D721Med (cell line): ENCODE measurements around the gene TAPT1.

Experiments
- DNase-seq: peaks from one replicate; pipeline ENCODE4 v3.0.0; 2011; ENCODE audit warnings: low spot score; ENCODE audit not compliant: insufficient read length
- FAIRE-seq: peaks from 2 replicates; lab custom pipeline; 2011; peaks lifted over from hg19 to GRCh38; lab: Jason Lieb, UNC
- TF ChIP-seq, protein P1 (sequence below): IDR thresholded peaks from 2 replicates; pipeline ENCODE4 v1.5.1; 2012; ENCODE audit warnings: mild to moderate bottlenecking, control low read depth; ENCODE audit not compliant: insufficient read depth; ENCODE audit errors: missing control alignments

TAPT1 gene

GRCh38 chr4:16165931-16166330, 60.3 kb downstream of the TAPT1 start:
- TF ChIP-seq, protein P1, sequence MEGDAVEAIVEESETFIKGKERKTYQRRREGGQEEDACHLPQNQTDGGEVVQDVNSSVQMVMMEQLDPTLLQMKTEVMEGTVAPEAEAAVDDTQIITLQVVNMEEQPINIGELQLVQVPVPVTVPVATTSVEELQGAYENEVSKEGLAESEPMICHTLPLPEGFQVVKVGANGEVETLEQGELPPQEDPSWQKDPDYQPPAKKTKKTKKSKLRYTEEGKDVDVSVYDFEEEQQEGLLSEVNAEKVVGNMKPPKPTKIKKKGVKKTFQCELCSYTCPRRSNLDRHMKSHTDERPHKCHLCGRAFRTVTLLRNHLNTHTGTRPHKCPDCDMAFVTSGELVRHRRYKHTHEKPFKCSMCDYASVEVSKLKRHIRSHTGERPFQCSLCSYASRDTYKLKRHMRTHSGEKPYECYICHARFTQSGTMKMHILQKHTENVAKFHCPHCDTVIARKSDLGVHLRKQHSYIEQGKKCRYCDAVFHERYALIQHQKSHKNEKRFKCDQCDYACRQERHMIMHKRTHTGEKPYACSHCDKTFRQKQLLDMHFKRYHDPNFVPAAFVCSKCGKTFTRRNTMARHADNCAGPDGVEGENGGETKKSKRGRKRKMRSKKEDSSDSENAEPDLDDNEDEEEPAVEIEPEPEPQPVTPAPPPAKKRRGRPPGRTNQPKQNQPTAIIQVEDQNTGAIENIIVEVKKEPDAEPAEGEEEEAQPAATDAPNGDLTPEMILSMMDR: no peak
- FAIRE-seq (no peak), DNase-seq (no peak)

DNA sequence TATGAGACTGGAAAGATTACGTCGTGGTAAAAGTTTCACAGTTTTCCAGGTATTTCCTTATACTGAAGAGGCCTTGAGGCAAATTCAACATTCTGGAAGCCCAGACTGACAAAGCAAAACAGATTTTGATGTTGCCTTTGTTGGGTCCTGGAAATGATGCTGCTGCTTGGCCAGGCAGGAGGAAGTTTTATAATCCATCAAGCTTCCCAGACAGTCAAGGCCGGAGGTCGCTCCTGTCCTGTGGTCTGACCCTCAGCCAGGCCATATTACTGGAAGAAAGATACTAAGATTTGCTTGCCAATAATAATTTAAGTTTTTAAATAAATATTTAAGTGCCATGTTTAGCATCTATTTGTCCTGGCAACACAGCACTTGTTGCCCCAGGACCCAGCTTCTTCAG, 63.4 kb downstream of the TAPT1 start:
- DNase-seq (no peak), FAIRE-seq (no peak)
- TF ChIP-seq, protein P1: no peak

GRCh38 chr4:16161851-16162408, 64.3 kb downstream of the TAPT1 start:
- TF ChIP-seq, protein P1: peak; percentile 6
- no peak for DNase-seq
- peak; percentile 68 for FAIRE-seq

DNA sequence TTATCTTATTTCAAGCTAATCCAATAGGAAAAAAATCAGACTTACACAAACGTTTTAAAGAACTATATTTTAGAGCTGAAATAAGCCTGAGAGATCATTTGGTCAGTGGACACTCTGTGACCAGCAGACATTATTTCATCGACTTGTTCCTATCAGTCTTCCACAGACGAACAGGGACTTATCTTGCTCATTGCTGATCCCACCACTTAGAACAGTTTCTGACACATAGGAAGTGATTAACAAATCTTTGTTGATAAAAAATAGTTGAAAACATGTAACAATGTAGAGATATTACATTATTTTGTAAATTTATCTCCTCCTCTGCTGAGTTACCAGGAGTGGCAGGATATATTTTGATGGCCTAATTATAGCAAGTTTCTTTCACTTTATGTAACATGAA, 65.8 kb downstream of the TAPT1 start:
- DNase-seq: no peak
- no peak for FAIRE-seq
- TF ChIP-seq, protein P1: no peak

GRCh38 chr4:16159286-16159685, 67.0 kb downstream of the TAPT1 start:
- FAIRE-seq (peak; percentile 38), DNase-seq (no peak)
- TF ChIP-seq, protein P1: no peak

GRCh38 chr4:16158504-16158852, 67.8 kb downstream of the TAPT1 start:
- FAIRE-seq (peak; percentile 86), DNase-seq (no peak)
- TF ChIP-seq, protein P1: no peak

GRCh38 chr4:16157609-16158503, 68.4 kb downstream of the TAPT1 start:
- no peak for DNase-seq
- peak; percentile 98 for FAIRE-seq

More at GRCh38 chr4:16157609-16158503, 68.4 kb downstream of the TAPT1 start:
- TF ChIP-seq, protein P1: no peak
